Glomerular visceral epithelial cell (primary cell): ENCODE data around the gene OXCT2.

Experiments
- DNase-seq: peaks from one replicate; pipeline ENCODE4 v3.0.0-alpha.2; 2016; ENCODE audit errors: extremely low spot score

Gene OXCT2

DNA sequence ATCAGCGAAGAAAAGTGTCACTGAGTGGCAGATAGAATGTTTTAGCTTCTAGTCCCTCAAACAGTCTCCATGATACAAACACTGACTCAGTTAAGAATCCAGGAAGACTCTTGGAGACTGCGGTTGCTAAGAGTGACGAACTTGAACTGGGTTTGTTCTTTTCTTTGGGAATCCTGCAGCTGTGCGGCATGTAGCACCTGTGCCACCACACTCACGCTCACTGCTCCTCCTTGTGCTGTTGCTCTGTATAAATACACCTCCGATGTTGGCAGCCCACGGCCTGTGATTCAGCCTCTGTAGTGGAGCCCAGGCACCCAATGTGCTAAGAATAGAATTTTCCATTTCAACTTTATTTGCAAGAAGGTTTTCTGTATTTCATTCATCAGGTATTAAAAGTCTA, 38.0 kb downstream of the OXCT2 start:
- DNase-seq = no peak

- DNase-seq = no peak
Measured at GRCh38 chr1:39732730-39733129, 38.4 kb downstream of the OXCT2 start.

- no peak for DNase-seq
Measured at GRCh38 chr1:39729842-39730241, 41.3 kb downstream of the OXCT2 start.

DNA sequence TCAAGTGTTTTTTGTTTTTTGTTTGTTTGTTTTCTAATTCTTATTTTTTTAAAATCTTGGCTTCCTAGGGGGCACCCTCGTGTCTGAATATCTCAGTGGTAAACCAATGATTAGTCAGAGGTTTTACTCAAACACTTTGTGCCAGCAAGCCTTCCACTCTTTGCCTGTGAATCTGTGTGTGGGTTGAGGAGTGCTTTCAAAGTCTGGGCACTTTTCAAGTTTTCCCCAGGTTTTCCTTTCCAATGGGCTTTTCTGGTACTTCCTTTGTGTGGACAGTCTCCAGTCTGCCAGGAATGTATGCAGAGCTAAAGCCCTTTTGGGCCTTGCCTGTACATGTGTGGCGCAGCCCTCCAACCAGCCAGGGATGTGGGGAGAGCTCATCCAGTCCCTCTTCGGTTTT, 42.1 kb downstream of the OXCT2 start:
- no peak for DNase-seq

DNA sequence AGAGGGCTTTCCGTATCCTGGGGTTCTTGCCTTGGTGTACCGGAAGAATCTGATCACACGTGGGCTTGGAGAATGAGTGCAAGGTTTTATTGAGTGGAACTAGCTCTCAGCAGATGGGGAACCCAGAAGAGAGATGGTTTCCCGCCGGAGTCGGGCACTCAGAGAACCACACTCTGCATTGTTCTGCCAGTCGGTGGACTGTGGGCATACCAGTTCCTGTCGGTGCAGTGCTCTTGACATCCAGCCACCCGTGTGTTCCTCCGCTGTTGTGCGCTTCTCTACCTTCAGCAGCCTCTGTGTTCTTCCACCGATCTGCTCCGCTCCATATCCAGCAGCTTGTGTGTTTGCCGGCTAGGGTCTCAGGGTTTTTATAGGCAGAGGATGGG, 43.2 kb downstream of the OXCT2 start:
- DNase-seq = no peak

DNA sequence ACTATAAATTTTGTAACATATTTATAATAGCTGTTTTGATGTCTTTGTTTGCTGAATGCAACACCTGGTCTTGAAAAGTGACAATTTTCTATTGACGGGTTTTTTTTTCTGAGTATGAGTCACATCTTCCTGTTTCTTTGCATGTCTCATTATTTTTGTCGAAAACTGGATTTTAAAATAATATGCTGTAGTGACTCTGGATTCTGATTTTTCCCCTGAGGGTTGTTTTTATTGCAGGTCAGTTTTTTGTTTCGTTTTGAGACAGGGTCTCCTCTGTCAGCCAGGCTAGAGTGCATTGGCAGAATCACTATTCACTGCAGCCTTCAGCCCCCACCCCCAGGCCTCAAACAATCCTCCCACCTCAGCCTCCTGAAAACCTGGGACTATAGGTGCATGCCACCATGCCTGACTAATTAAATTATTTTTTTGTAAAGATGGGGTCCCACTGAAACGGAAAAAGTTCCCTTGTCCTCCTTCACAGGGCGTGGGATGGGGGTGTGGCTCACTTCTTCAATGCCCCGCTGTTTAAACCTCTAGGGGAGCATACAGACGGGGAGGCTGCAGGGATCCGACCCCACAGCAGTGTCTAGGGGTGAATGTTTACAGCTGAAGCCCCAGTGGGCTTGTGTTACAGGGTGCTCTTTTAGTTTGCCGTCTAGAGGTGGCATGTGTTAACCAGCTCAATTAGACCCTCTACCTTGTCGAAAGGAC, 43.8 kb downstream of the OXCT2 start:
- no peak for DNase-seq

DNA sequence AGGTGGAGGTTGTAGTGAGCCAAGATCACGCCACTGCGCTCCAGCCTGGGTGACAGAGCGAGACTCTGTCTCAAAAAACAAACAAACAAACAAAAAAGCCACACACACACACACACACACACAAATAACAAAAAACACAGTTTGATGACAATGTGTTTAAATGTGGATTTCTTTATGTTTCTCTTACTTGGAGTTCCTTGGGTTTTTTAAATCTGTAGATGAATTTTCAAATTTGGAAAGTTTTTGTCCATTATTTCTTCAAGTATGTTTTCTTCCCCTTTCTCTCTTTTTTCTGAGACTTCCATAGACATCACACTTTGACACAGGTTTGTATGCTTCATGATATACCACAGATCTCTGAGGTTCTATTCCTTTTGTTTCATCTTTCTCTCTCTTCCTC, 44.5 kb downstream of the OXCT2 start:
- DNase-seq = no peak

GRCh38 chr1:39722495-39722894, 48.7 kb downstream of the OXCT2 start:
- DNase-seq = no peak

GRCh38 chr1:39721664-39722063, 49.5 kb downstream of the OXCT2 start:
- DNase-seq = no peak

DNA sequence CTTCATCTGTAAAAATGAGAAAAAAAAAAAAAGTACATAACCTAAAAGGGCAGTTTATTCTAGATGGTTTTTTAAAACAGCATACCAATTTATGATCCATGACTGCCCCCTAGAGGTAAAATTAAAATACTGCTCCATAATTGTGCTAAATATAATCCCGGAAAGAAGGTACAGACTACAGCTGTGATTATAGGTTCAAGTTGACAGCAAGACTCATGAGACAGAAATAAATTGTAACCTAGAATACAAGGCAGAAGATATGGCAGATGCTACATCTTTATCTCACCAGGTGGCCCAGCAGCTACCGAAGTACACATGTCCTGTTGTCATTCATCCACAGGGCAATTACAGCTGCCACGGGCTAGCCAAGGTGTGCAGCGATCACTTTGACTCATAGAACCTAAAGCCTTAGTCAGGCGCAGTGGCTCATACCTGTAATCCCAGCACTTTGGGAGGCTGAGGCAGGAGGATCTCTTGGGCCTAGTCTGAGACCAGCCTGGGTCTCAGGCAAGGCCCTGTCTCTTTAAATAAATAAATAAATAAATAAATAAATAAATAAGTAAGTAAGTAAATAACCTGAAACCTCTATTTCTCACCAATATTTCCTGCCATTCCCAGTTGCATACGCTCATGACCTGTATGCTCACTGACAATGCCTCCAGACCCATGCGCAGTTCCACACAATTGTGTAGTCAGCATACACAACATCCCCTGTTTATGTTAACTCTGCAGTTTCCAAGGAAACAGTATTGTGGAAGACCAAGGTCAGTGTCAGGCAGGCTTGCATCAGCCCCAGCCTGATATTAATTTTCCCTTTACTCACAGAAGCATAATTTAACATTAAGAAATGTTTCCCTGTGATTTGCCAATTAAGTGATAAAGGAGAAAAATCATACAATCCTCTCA, 50.8 kb downstream of the OXCT2 start:
- peak; percentile 69 for DNase-seq
